SJCRH30 (cell line): ENCODE data around the gene SLC8A1. TPM values are rescaled to one million over a fixed set of nuclear protein-coding genes. Genes with fewer than 3 reads are reported as not detected.

ENCODE experiments used
- DNase-seq, 2 experiments: peaks; one replicate each; pipeline ENCODE4 v3.0.0-alpha.2; 2015 to 2020
- H3K27ac ChIP-seq: fragments of 250-450 bp; sonication (Bioruptor Pico); 2 replicates; pipeline ENCODE4 v1.5.1; 2020; ENCODE audit warnings: mild to moderate bottlenecking, moderate library complexity
- H3K27me3 ChIP-seq: fragments of 250-450 bp; sonication (Bioruptor Pico); 2 replicates; pipeline ENCODE4 v1.5.1; 2020; ENCODE audit warnings: mild to moderate bottlenecking, moderate library complexity
- H3K36me3 ChIP-seq: fragments of 250-450 bp; sonication (Bioruptor Pico); 2 replicates; pipeline ENCODE4 v1.5.1; 2020; ENCODE audit warnings: mild to moderate bottlenecking, moderate library complexity
- H3K4me1 ChIP-seq: fragments of 250-450 bp; sonication (Bioruptor Pico); 2 replicates; pipeline ENCODE4 v1.5.1; 2020; ENCODE audit warnings: mild to moderate bottlenecking, moderate library complexity
- H3K4me3 ChIP-seq: fragments of 250-450 bp; sonication (Bioruptor Pico); 2 replicates; pipeline ENCODE4 v1.5.1; 2020; ENCODE audit warnings: mild to moderate bottlenecking, moderate library complexity
- H3K9me3 ChIP-seq: fragments of 250-450 bp; sonication (Bioruptor Pico); replicated peaks from 2 replicates; pipeline ENCODE4 v1.5.1; 2020; ENCODE audit warnings: mild to moderate bottlenecking, moderate library complexity
- total RNA-seq: library from RNA; depleted of rRNA; stranded (reverse); fragments of >200 nt; shearing (Covaris generic); gene quantifications from 2 replicates; pipeline ENCODE4 v1.2.3, GENCODE V29; 2014

The SLC8A1 gene
- total RNA-seq, 1 experiment from 2014 or later, result 27.1 TPM

DNA sequence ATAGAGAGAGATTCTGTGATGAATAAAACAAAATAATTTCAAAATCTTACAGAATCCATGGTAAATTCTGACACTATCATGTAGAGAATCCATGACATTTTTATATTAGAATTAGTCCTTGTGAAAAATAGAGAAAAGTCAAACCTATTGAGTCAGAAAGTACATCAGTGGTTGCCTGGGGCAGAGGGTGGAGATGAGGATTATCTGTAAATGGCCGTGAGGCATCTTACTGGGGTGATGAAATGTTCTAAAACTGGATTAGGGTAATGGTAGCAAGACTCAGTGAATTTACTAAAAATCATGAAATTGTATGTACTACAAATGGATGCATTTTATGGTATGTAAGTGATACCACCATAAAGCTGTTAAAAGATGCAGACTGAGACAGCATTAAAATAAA, 323.1 kb downstream of the SLC8A1 start:
- H3K4me1 ChIP-seq, result peaks cover 21% of the 10 kb centered on the region

DNA sequence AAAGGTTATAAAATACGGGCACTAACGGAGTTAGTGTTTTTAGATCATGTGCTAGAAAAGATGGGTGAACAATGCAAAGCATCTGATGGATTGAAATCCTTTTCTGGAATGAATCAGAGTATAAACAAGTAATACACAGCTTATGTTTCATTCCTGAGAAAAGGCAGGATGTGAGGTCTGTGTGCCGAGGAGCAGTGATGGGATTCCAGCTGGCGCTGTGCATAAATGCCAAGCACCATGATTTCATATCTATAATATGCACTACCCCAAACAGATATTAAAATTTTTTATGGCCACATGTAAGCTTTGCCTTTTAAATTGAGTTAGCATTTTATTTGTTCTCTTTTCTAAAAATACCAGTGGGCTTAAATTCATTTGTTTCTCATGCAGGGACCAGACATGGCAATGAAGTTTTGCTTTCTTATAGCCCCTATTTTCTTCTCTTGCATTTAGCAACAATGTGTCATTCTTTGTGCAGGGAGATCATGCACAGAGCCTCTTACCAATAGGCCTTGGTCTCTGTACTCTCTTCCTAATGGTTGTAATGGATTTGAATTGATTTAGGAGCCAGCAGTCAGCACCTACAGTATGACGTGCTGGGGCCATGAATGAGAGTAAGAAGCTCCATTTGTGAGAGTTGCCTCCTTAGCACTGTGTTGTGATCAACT, 323.9 kb downstream of the SLC8A1 start:
- Histone ChIP-seq H3K27me3 (no peaks in the 10 kb centered on the region), H3K36me3 (no peaks in the 10 kb centered on the region), H3K27ac (peak overlapping the region; percentile 53), H3K4me3 (no peak overlapping the region), H3K9me3 (no peaks in the 10 kb centered on the region), H3K4me1 (peaks cover 21% of the 10 kb centered on the region)
- peak; percentile 41 to 42 for DNase-seq

More for the DNA sequence above, 323.1 kb downstream of the SLC8A1 start:
- Histone ChIP-seq H3K4me3 (no peak overlapping the region), H3K9me3 (no peaks in the 10 kb centered on the region), H3K27ac (peak overlapping the region; percentile 53; the same call in 1 of the 2 replicates), H3K36me3 (no peaks in the 10 kb centered on the region), H3K27me3 (no peaks in the 10 kb centered on the region)
- no peak for DNase-seq

DNA sequence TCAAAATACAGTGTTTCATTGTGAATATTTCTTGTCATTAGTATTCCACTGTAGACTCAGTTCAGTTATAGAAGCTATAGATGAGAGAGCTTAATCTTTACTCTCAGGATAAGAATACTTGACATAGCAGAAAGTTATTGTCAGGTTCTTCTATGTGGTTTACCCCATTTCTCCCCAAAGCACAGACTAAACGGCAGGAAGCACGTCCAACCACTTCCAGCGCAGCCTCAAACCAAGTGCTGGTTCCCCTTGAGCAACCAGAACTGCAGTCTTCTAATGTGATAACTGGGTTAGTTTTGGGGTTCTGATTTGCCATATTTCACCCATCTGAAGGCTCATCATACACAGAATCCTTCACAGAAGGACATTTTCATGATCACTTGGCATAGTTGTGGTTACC, 324.7 kb downstream of the SLC8A1 start:
- peak overlapping the region; percentile 53; the same call in 1 of the 2 replicates for H3K27ac ChIP-seq
- no peak for DNase-seq
- no peaks in the 10 kb centered on the region for H3K27me3 ChIP-seq
- H3K4me3 ChIP-seq, result no peak overlapping the region
- peaks cover 21% of the 10 kb centered on the region for H3K4me1 ChIP-seq
- H3K9me3 ChIP-seq, result no peaks in the 10 kb centered on the region
- no peaks in the 10 kb centered on the region for H3K36me3 ChIP-seq

DNA sequence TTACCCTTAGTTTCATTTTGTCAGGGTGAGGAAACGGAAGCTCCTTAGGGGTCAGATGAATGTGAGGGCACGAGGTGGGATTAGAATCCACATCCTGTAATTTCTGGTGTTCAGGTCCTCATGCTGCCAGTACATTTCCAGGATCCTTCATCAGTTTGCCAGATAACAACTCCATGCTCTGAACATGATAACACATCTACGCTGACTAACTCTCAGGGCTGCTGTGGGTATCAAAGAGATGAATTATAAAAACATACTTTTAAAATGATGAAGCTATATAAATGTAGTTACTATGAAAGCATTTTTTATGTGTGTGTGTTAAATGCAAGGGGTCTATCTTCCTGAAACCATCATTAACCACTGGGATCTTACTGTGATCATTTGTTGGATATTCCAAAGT, 325.9 kb downstream of the SLC8A1 start:
- DNase-seq, result no peak
- no peaks in the 10 kb centered on the region for H3K9me3 ChIP-seq
- H3K27ac ChIP-seq, result no peak overlapping the region
- H3K27me3 ChIP-seq, result no peaks in the 10 kb centered on the region
- no peaks in the 10 kb centered on the region for H3K36me3 ChIP-seq
- peaks cover 21% of the 10 kb centered on the region for H3K4me1 ChIP-seq
- H3K4me3 ChIP-seq, result no peak overlapping the region

DNA sequence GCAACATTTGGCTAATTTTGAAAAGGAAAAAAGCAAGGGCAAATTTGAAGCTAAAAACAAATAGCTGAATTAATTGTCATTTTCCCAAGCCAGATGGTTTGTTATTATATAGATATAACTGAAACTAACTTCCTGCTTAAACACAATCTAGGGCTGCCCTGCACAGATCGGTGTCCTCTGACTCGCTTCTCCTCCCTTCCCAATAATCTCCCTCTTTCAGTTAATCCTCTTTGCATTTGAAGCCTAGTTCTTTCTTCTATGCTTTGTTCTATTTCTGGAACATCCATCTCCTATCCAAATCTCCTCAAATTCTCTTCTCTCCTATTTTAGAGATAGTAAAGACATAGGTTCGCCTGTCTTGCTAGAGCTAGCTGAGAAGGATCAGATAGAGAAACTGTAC, 328.1 kb downstream of the SLC8A1 start:
- Histone ChIP-seq H3K9me3 (no peaks in the 10 kb centered on the region), H3K27me3 (no peaks in the 10 kb centered on the region), H3K4me3 (no peak overlapping the region), H3K36me3 (no peaks in the 10 kb centered on the region), H3K27ac (no peak overlapping the region), H3K4me1 (peaks cover 15% of the 10 kb centered on the region)
- no peak for DNase-seq

DNA sequence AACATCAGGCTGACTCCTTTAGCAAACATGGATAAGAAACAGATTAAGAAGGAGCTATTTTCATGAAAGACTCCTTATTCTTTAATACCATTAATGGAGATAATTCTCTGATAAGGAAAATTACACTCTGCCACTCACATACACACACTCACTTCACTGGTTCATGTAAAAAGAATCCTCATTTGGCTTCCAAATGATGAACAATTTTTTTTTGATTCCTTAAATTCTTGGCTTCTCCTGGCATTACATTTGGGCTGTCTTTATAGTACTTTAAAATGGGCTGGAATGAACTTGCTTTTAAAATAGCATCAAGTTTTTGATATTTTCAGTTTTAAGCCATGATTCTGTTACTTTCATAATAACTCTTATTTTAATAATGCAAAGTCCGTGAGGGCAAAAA, 328.6 kb downstream of the SLC8A1 start:
- H3K27me3 ChIP-seq, result no peaks in the 10 kb centered on the region
- no peaks in the 10 kb centered on the region for H3K36me3 ChIP-seq
- H3K9me3 ChIP-seq, result no peaks in the 10 kb centered on the region
- H3K4me1 ChIP-seq, result peaks cover 11% of the 10 kb centered on the region
- H3K27ac ChIP-seq, result no peak overlapping the region
- no peak for DNase-seq
- no peak overlapping the region for H3K4me3 ChIP-seq

DNA sequence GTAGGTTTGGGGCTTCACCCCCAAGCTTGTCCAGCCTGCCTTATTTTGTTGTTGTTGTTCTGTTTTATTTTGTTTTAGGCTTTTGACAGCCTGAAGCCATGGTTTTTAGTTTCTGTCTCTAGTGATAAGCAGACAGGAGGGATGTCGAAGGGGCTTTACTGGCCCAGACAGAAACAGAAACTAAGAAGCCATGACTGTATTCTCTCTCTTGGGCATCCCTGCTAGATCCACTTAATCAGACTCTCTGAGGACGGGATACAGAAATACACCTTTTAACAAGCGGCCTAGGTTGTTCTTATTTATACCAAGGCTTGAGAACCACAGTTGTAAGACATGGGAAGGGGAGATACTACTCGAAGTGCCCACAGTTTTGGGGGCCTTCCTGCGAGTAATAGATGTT, 330.9 kb downstream of the SLC8A1 start:
- H3K9me3 ChIP-seq, result no peaks in the 10 kb centered on the region
- DNase-seq, result no peak
- no peak overlapping the region for H3K4me3 ChIP-seq

DNA sequence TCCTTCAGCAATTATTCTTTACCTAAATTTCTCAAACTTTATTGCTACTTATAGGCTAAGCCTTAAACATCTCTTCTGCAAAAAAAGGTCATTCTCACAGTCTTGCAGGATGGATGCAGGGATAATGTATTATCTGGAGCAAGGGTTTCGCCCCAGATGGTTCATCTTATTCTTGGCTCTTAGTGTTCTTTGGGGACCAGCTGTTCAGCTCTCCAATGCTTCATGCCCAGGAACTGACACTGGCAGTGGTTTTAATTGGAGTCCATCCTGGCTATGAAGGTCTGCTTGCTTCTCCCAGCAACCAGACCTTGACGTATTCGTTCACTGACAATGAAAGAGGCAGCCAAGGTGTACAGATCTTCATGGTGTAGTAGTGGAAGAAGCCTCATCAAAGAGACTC, 331.9 kb downstream of the SLC8A1 start:
- Histone ChIP-seq H3K4me1 (no peaks in the 10 kb centered on the region; the same call in 1 of the 2 replicates), H3K9me3 (no peaks in the 10 kb centered on the region), H3K27ac (no peak overlapping the region), H3K27me3 (no peaks in the 10 kb centered on the region), H3K36me3 (no peaks in the 10 kb centered on the region), H3K4me3 (no peak overlapping the region)
- no peak for DNase-seq

More for the DNA sequence above, 330.9 kb downstream of the SLC8A1 start:
- Histone ChIP-seq H3K27ac (no peak overlapping the region), H3K4me1 (no peaks in the 10 kb centered on the region; the same call in 1 of the 2 replicates), H3K36me3 (no peaks in the 10 kb centered on the region), H3K27me3 (no peaks in the 10 kb centered on the region)

DNA sequence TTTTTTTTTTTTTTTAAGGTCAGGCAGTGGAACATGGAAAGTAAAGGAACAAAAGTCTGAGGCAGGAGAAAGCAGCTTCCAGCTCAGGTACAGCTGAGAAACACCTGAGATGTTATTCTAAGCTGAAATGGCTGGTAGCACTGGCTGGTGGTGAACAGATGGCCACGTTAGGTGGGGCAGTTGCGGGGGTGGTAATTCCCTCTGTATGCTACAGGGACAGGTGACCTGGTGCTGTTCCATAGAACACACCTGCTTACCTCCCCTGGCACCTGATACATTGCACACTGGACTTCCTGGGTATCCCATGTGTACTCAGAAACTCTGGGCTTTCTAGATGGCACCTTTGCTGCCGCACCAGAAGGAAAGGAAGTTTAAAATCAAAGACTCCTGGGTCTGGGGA, 333.3 kb downstream of the SLC8A1 start:
- DNase-seq, result no peak
- Histone ChIP-seq H3K9me3 (no peaks in the 10 kb centered on the region), H3K27me3 (no peaks in the 10 kb centered on the region), H3K4me1 (no peaks in the 10 kb centered on the region; the same call in 1 of the 2 replicates), H3K4me3 (no peak overlapping the region), H3K36me3 (no peaks in the 10 kb centered on the region), H3K27ac (no peak overlapping the region)

DNA sequence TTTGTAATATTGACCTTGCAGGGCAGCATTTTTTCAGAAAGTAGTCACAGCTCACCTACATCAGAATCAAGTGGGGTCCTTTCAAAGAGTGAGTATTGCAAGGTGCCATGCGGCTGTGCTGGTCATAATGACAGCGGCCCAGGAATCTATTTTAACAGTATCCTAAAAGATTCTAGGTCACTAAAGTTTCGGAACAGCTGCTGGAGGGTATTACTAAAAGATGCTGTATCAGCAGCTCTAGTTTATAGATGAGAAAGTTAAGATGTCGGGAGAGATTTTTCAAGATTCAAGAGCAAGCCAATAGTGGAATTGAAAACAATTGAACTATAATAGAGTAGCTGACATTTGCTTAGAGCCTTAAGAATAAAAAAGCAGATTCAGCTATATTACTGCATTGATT, 336.0 kb downstream of the SLC8A1 start:
- Histone ChIP-seq H3K36me3 (no peaks in the 10 kb centered on the region), H3K27me3 (no peaks in the 10 kb centered on the region), H3K9me3 (no peaks in the 10 kb centered on the region), H3K4me3 (no peak overlapping the region), H3K27ac (no peak overlapping the region), H3K4me1 (no peaks in the 10 kb centered on the region)
- no peak for DNase-seq

DNA sequence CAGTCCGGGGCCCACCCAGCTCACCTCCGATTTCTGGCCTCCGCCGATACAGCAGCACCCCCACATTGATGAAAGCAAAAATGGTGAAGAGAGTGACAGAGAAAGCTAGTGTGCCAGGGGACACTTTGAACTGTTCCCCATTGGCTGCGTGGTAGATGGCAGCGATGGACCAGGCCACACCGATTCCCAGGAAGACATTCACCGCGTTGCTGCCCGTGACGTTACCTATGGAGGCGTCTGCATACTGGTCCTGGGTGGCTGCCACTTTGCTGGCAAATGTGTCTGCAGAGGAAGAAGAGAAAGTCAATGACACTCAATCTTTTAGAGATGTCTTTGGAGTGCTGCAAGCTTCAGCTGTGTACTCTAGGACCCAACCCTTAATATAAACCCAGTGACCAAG, 336.5 kb downstream of the SLC8A1 start:
- Histone ChIP-seq H3K27ac (no peak overlapping the region), H3K4me1 (no peaks in the 10 kb centered on the region), H3K4me3 (no peak overlapping the region), H3K9me3 (no peaks in the 10 kb centered on the region), H3K36me3 (no peaks in the 10 kb centered on the region), H3K27me3 (no peaks in the 10 kb centered on the region)
- DNase-seq, result no peak

DNA sequence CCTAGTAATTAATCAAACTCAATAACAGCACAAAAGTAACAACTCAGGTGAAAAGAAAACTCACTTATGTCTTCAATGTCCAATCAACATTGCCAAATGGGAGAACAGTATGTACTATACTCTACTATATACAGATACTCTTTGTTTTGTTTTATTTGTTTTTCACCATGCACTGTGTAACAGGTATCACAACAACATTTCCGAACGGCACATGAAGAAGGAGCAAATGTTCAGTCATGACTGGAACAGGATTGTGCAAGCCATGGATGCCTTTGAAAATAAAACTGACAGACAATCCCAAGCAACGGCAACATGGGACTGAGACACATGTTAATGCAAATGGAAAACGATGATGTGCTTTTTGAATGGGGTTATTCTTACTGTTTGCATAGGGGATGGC, 337.9 kb downstream of the SLC8A1 start:
- Histone ChIP-seq H3K27me3 (no peaks in the 10 kb centered on the region), H3K27ac (no peak overlapping the region), H3K4me3 (no peak overlapping the region), H3K9me3 (no peaks in the 10 kb centered on the region), H3K4me1 (no peaks in the 10 kb centered on the region), H3K36me3 (no peaks in the 10 kb centered on the region)
- no peak for DNase-seq

DNA sequence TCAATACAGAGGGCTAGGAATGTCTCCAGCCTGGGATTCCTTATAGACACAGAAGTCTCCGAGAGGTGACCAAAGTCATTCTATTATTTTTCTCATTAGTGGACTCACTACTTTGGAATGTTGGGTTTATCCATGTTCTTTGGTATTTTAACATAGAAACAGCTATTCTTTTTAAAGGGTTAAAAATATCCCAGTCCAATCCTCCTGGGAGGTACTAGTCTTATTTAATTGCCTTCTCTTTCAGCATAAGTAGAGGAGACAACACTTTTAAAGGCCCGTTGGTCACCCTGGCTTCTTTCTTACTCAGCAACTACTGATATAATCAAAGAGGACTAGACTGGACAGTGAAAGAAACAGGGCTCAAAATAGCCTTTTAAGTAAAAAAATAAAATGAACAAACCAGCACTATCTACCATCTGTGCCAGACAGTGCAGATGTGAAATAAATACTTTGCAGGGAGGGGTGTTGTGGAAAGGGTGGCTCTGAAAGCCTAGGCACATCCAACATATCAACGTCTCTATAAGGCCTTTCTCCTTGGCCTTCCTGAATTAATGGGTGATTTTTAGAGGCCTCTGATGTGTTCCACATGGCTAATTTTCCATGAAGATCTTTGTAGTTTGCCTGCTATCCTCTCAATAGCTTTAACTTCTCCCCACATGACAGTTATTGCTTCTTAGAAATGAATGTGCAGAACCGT, 338.5 kb downstream of the SLC8A1 start:
- no peaks in the 10 kb centered on the region for H3K9me3 ChIP-seq
- H3K27me3 ChIP-seq, result no peaks in the 10 kb centered on the region
- H3K4me3 ChIP-seq, result no peak overlapping the region
- H3K27ac ChIP-seq, result no peak overlapping the region
- H3K36me3 ChIP-seq, result no peaks in the 10 kb centered on the region
- H3K4me1 ChIP-seq, result no peaks in the 10 kb centered on the region
- DNase-seq, result no peak

DNA sequence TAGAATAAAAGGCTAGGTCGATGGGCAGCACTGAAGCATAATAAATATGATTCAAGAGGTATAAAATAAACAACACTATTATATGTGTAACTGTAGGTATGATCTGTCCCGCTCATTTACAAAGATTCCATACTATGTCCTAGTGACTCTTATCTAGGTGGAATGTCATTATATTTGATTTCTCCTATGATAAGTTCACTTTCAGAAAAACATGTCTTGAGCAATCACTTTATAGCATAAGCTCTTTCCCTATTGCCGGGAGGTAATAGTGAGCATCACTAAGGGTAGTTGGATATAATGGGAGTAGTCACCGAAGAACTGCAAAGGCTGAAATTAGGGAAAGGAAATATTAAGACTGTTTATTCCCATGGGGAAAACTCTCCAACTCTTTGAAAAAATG, 342.5 kb downstream of the SLC8A1 start:
- no peak for DNase-seq
- H3K36me3 ChIP-seq, result 0 out of 2 replicates have a peak, but pooled peaks cover 2% of the 10 kb centered on the region
- no peaks in the 10 kb centered on the region for H3K27me3 ChIP-seq
- no peak overlapping the region for H3K4me3 ChIP-seq
- no peak overlapping the region for H3K27ac ChIP-seq
- no peaks in the 10 kb centered on the region for H3K9me3 ChIP-seq
- 0 out of 2 replicates have a peak, but pooled peaks cover 3% of the 10 kb centered on the region for H3K4me1 ChIP-seq

DNA sequence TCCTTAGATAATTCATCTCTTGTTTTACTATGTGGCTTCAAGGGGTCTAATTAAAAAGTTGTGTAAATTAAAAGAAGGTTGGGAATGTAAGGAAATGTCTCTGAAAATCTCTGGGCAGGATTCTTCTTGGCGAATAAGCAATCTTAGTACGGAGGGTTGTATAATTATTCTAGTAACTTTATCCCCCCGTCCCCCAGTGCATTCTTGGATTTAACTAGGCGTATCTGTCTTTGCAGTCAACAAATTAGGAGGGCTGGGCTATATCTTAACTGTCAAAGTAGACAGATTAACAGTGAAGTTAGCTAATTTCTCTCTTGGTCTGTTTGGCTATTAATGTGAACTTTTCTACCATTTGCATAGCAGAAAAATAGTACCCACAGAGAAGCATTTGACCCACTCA, 343.0 kb downstream of the SLC8A1 start:
- H3K4me3 ChIP-seq, result no peak overlapping the region
- H3K36me3 ChIP-seq, result 0 out of 2 replicates have a peak, but pooled peaks cover 2% of the 10 kb centered on the region
- H3K27ac ChIP-seq, result no peak overlapping the region
- 0 out of 2 replicates have a peak, but pooled peaks cover 3% of the 10 kb centered on the region for H3K4me1 ChIP-seq
- DNase-seq, result no peak
- no peaks in the 10 kb centered on the region; the same call in 1 of the 2 replicates for H3K9me3 ChIP-seq
- H3K27me3 ChIP-seq, result no peaks in the 10 kb centered on the region
